ENCODE results near the gene HESX1. TPM values are rescaled to one million over a fixed set of nuclear protein-coding genes. Genes with fewer than 3 reads are reported as not detected.
A peak's percentile ranks its signal among the peaks of the same experiment; 100 is the strongest.

HESX1 gene
- total and polyA plus RNA-seq, 2 of the 8 experiments (the other 6 are each of a cell fraction or from before 2014, with no cell fraction given), result 7.1 to 12.0 TPM

GRCh38 chr3:57199895-57200297, at the start of gene HESX1 (continued):
- TF ChIP-seq, protein P1, sequence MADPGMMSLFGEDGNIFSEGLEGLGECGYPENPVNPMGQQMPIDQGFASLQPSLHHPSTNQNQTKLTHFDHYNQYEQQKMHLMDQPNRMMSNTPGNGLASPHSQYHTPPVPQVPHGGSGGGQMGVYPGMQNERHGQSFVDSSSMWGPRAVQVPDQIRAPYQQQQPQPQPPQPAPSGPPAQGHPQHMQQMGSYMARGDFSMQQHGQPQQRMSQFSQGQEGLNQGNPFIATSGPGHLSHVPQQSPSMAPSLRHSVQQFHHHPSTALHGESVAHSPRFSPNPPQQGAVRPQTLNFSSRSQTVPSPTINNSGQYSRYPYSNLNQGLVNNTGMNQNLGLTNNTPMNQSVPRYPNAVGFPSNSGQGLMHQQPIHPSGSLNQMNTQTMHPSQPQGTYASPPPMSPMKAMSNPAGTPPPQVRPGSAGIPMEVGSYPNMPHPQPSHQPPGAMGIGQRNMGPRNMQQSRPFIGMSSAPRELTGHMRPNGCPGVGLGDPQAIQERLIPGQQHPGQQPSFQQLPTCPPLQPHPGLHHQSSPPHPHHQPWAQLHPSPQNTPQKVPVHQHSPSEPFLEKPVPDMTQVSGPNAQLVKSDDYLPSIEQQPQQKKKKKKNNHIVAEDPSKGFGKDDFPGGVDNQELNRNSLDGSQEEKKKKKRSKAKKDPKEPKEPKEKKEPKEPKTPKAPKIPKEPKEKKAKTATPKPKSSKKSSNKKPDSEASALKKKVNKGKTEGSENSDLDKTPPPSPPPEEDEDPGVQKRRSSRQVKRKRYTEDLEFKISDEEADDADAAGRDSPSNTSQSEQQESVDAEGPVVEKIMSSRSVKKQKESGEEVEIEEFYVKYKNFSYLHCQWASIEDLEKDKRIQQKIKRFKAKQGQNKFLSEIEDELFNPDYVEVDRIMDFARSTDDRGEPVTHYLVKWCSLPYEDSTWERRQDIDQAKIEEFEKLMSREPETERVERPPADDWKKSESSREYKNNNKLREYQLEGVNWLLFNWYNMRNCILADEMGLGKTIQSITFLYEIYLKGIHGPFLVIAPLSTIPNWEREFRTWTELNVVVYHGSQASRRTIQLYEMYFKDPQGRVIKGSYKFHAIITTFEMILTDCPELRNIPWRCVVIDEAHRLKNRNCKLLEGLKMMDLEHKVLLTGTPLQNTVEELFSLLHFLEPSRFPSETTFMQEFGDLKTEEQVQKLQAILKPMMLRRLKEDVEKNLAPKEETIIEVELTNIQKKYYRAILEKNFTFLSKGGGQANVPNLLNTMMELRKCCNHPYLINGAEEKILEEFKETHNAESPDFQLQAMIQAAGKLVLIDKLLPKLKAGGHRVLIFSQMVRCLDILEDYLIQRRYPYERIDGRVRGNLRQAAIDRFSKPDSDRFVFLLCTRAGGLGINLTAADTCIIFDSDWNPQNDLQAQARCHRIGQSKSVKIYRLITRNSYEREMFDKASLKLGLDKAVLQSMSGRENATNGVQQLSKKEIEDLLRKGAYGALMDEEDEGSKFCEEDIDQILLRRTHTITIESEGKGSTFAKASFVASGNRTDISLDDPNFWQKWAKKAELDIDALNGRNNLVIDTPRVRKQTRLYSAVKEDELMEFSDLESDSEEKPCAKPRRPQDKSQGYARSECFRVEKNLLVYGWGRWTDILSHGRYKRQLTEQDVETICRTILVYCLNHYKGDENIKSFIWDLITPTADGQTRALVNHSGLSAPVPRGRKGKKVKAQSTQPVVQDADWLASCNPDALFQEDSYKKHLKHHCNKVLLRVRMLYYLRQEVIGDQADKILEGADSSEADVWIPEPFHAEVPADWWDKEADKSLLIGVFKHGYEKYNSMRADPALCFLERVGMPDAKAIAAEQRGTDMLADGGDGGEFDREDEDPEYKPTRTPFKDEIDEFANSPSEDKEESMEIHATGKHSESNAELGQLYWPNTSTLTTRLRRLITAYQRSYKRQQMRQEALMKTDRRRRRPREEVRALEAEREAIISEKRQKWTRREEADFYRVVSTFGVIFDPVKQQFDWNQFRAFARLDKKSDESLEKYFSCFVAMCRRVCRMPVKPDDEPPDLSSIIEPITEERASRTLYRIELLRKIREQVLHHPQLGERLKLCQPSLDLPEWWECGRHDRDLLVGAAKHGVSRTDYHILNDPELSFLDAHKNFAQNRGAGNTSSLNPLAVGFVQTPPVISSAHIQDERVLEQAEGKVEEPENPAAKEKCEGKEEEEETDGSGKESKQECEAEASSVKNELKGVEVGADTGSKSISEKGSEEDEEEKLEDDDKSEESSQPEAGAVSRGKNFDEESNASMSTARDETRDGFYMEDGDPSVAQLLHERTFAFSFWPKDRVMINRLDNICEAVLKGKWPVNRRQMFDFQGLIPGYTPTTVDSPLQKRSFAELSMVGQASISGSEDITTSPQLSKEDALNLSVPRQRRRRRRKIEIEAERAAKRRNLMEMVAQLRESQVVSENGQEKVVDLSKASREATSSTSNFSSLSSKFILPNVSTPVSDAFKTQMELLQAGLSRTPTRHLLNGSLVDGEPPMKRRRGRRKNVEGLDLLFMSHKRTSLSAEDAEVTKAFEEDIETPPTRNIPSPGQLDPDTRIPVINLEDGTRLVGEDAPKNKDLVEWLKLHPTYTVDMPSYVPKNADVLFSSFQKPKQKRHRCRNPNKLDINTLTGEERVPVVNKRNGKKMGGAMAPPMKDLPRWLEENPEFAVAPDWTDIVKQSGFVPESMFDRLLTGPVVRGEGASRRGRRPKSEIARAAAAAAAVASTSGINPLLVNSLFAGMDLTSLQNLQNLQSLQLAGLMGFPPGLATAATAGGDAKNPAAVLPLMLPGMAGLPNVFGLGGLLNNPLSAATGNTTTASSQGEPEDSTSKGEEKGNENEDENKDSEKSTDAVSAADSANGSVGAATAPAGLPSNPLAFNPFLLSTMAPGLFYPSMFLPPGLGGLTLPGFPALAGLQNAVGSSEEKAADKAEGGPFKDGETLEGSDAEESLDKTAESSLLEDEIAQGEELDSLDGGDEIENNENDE (IDR thresholded peaks at IDR 0.05; ENCODE audit: insufficient replicate concordance, low read length), result peak; percentile 77
- TF ChIP-seq CBX8 (IDR thresholded peaks at IDR 0.05; ENCODE audit: borderline replicate concordance, low read depth, low read length) (no peak), RXRA (IDR thresholded peaks at IDR 0.05; ENCODE audit: insufficient read depth, low read depth, low read length) (no peak), GTF2F1 (IDR thresholded peaks at IDR 0.05; ENCODE audit: borderline replicate concordance, low read depth, low read length) (no peak), EP300 (IDR thresholded peaks at IDR 0.05; ENCODE audit: borderline replicate concordance in 1 of 2, low read depth in 2 of 2, low read length in 2 of 2) (peak in 1 of 2 experiments; percentile 87; a peak in 1 of 3 replicates), MAX (IDR thresholded peaks at IDR 0.05) (peak; percentile 94), SUZ12 (IDR thresholded peaks at IDR 0.05; ENCODE audit: low read length) (no peak), POLR2A (IDR thresholded peaks at IDR 0.05; ENCODE audit: control extremely low read depth in 1 of 2, low read depth in 2 of 2, low read length in 2 of 2) (peak; percentile 79 to 94), SP4 (IDR thresholded peaks at IDR 0.05; ENCODE audit: low read length) (peak; percentile 57; the same call in 1 of the 2 replicates), SAP30 (IDR thresholded peaks at IDR 0.05; ENCODE audit: insufficient read depth, insufficient replicate concordance, low read length) (peak; percentile 69), HDAC2 (IDR thresholded peaks at IDR 0.05; ENCODE audit: borderline replicate concordance in 1 of 2, low read depth in 2 of 2, low read length in 2 of 2) (no peak)

Data from H1 (cell line).